ENCODE measurements around the gene MIOX. TPM values are rescaled to one million over a fixed set of nuclear protein-coding genes. Genes with fewer than 3 reads are reported as not detected.

Gene MIOX
- total and polyA plus RNA-seq, 9 of the 15 experiments (the other 6 are each of a cell fraction or from before 2014, with no cell fraction given): 0.08 TPM; not detected in 8

- TF ChIP-seq, protein P1, sequence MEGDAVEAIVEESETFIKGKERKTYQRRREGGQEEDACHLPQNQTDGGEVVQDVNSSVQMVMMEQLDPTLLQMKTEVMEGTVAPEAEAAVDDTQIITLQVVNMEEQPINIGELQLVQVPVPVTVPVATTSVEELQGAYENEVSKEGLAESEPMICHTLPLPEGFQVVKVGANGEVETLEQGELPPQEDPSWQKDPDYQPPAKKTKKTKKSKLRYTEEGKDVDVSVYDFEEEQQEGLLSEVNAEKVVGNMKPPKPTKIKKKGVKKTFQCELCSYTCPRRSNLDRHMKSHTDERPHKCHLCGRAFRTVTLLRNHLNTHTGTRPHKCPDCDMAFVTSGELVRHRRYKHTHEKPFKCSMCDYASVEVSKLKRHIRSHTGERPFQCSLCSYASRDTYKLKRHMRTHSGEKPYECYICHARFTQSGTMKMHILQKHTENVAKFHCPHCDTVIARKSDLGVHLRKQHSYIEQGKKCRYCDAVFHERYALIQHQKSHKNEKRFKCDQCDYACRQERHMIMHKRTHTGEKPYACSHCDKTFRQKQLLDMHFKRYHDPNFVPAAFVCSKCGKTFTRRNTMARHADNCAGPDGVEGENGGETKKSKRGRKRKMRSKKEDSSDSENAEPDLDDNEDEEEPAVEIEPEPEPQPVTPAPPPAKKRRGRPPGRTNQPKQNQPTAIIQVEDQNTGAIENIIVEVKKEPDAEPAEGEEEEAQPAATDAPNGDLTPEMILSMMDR (IDR thresholded peaks at IDR 0.05 in 2 of 3, conservative IDR thresholded peaks at IDR 0.05 in 1 of 3; ENCODE audit: insufficient read depth in 2 of 3, low read depth in 1 of 3, low read length in 3 of 3): peak; percentile 30 to 44 (median 33); a peak in 5 of 6 replicates
- no peak for TF ChIP-seq ZBTB1 (CRISPR knock-in tag; IDR thresholded peaks at IDR 0.05; ENCODE audit: borderline replicate concordance, low read depth)
- no peak for TF ChIP-seq KDM5B (IDR thresholded peaks at IDR 0.05; ENCODE audit: insufficient replicate concordance, low read depth, low read length)
- no peak for TF ChIP-seq NELFE (IDR thresholded peaks at IDR 0.05; ENCODE audit: insufficient read depth, insufficient read length)
- TF ChIP-seq ZNF354B (CRISPR knock-in tag; IDR thresholded peaks at IDR 0.05): no peak
- TF ChIP-seq ZNF212 (CRISPR knock-in tag; IDR thresholded peaks at IDR 0.05): no peak
- no peak for TF ChIP-seq SIRT6 (IDR thresholded peaks at IDR 0.05; ENCODE audit: low read depth, low read length)
- TF ChIP-seq SMC3 (conservative IDR thresholded peaks at IDR 0.05; ENCODE audit: insufficient read depth, low read depth, low read length): 0 out of 2 replicates have a peak, but pooled peaks have one; percentile 6
- TF ChIP-seq, protein P2, sequence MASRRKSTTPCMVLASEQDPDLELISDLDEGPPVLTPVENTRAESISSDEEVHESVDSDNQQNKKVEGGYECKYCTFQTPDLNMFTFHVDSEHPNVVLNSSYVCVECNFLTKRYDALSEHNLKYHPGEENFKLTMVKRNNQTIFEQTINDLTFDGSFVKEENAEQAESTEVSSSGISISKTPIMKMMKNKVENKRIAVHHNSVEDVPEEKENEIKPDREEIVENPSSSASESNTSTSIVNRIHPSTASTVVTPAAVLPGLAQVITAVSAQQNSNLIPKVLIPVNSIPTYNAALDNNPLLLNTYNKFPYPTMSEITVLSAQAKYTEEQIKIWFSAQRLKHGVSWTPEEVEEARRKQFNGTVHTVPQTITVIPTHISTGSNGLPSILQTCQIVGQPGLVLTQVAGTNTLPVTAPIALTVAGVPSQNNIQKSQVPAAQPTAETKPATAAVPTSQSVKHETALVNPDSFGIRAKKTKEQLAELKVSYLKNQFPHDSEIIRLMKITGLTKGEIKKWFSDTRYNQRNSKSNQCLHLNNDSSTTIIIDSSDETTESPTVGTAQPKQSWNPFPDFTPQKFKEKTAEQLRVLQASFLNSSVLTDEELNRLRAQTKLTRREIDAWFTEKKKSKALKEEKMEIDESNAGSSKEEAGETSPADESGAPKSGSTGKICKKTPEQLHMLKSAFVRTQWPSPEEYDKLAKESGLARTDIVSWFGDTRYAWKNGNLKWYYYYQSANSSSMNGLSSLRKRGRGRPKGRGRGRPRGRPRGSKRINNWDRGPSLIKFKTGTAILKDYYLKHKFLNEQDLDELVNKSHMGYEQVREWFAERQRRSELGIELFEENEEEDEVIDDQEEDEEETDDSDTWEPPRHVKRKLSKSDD (conservative IDR thresholded peaks at IDR 0.05; ENCODE audit: low read length): no peak
- TF ChIP-seq XRCC4 (IDR thresholded peaks at IDR 0.05; ENCODE audit: extremely low read depth, insufficient read depth, insufficient read length): no peak
Measured at GRCh38 chr22:50456466-50457234, 30.0 kb upstream of the MIOX start (continued).
